HL-60/S4 treated with retinoic acid at 250 ng/mL for 4 days and 3 days (cell line): ENCODE results near the gene ATF3.
"Not testable (repeated sequence)": the region's sequence is repeated elsewhere in the genome, so short reads cannot be mapped to it uniquely, and the experiment has no call there.

ENCODE experiments used
- in situ Hi-C: fragments of 300-500 bp; cut with MboI; formaldehyde crosslinking; loops from 2 replicates; pipeline ENCODE4 v1.7.0; 2022; ENCODE audit warnings: low sequenced_read_pairs

ATF3 gene

GRCh38 chr1:212625781-212626450 lies 17.4 kb downstream of the ATF3 start:
- in situ Hi-C loops: no loop called here

DNA sequence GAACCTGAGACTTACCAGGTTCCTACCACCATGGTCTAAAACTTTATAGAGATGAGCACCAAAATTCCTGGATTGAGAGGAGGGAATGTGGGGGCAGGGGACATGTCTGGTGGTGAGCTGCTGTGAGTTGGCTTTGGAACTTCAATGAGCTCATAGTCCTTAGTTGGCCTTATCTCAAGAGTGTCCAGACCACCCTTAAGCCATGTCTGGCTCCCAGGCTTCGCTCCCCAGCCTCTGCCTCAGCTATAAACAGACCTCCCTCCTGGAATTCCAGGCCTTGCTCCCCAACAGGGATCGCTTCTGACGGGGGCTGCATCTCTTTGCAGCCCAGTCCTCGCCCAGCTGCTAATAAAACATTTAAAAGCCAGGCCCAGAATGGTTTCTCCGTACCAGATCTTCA lies 19.5 kb downstream of the ATF3 start:
- in situ Hi-C loops: no loop called here

DNA sequence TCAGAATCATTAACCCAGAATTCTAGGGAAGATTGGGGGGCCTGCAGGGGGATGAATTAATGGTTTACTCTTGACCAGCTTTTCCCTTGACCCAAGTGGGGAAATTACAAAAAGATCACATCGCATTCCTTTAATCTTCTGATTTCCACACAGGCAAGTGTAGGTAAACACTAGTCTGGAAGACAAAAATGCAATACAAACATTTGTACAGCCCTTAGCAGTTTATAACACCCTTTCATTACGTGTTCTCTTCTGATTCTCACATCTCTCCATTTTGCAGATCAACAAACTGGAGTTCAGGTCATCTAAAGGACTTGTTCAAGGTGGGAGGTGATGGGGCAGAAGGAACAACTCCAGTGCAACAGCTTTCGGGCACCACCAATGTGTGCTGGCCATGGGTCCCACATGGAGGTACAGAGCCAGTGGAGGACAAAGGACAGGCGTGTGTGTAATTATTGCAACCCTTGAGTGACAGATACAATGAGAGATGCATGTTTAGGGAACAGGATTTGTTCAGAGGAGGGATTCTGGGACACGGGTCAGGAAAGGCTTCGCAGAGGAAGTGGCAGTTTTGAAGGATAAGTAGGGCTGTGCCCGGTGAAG lies 20.4 kb downstream of the ATF3 start:
- in situ Hi-C loops: no loop called here

GRCh38 chr1:212629450-212630157 lies 21.0 kb downstream of the ATF3 start:
- in situ Hi-C loops: no loop called here

GRCh38 chr1:212630158-212630900 lies 21.8 kb downstream of the ATF3 start:
- in situ Hi-C loops: no loop called here

DNA sequence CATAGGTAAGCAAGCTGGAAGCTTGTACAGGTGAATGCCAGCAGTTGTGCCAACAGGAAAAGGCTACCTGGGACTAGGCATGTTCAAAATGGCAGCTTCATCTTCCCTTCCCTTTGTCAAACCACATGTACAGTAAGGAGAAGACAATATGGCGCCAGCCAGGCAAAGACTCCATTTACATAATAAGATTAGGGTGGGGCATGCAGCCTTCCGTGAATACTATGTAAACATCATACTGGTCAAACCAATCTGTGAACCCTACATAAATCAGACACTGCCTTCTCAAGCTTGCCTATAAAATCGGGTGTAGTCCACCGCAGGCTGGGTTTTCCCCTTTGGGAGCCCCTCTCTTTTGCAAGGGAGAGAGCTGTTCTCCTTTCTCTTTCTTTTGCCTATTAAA lies 24.6 kb downstream of the ATF3 start:
- in situ Hi-C loops: no loop called here

- in situ Hi-C loops: no loop called here
Observed at GRCh38 chr1:212634252-212634651, 25.7 kb downstream of the ATF3 start.

GRCh38 chr1:212635141-212635631 lies 26.6 kb downstream of the ATF3 start:
- in situ Hi-C loops: no loop called here

- in situ Hi-C loops: no loop called here
Observed at GRCh38 chr1:212637902-212638301, 29.3 kb downstream of the ATF3 start.

GRCh38 chr1:212638492-212639151 lies 30.1 kb downstream of the ATF3 start:
- in situ Hi-C loops: no loop called here

DNA sequence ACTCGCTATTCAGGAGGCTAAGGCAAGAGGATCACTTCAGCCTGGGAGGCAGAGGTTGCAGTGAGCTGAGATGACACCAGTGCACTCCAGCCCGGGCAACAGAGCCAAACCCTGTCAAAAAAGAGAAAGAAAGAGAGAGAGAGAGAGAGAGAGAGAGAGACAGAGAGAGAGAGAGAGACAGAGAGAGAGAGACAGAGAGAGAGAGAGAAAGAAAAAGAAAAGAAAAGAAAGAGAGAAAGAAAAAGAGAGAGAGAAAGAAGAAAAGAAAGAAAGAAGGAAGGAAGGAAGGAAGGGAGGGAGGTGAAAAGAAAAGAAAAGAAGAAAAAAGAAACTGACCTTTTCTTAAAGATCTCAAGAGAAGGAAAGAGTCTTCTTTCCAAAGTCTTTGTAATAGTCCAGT lies 31.0 kb downstream of the ATF3 start:
- in situ Hi-C loops: not testable (repeated sequence)

DNA sequence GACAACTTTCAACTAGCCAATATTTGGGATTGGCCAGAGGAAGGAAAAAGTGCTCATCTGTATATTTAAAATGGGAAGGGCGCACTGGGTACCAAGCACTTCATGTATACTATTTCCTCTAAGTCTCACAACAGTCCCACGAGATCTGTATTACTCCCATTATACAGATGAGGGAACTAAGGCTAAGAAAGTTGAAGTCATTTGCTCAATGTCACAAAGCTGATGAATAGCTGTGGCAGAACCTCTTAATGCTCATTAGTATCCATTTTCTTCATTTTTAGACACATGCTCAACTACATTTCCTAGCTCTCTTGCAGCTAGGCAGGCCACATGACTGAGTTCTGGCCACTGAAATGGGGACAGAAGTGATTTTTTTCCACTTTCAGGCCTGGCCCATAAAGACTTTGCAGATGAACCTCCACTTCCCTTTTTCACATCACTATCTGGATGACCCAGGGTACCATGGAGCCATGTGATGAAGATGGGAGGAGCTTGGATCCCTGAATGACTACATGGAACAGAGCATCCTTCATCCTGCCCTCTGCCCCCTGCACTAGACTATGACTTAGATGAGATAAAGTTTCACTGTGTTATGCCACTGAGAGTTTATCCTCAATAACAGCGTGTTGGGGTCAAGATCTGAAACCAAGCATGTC lies 31.8 kb downstream of the ATF3 start:
- in situ Hi-C loops: no loop called here

DNA sequence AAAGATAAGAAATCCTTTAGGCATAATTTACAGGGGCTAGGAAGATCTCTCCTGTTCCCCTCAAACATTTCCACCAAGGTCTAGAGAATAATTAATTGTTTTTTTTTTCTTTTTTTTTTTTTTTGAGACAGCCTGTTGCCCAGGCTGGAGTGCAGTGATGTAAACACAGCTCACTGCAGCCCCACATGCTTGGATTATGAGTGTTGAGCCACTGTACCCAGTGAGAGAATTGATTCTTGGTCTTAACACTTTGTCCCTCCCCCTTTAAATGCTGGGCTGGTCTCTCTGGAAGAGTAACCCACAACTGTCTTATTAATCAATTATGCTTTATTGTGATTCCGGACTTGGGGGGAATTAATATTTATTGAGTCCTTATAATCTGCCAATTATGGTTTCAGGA lies 33.4 kb downstream of the ATF3 start:
- in situ Hi-C loops: no loop called here

DNA sequence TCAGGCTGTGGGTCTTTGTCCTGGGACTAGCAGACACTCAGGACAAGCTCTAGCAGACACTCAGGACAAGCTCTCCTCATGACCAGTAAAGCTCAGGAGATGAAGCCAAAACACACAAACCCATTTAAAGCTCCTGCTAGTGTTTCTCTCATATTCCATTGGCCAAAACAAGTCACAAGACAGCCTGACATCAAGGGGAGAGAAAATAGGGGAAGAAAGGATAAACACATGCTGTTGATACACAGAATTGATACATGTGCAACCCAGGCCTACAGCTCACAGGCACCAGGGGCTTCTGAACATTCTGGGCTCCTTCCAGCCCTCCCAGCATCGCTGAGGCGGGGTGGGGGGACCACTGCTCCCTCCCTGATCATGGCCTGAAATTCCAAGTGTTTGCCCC lies 35.3 kb downstream of the ATF3 start:
- in situ Hi-C loops: no loop called here

GRCh38 chr1:212644866-212645545 lies 36.4 kb downstream of the ATF3 start:
- in situ Hi-C loops: no loop called here

- in situ Hi-C loops: no loop called here
Observed at GRCh38 chr1:212645546-212646543, 37.3 kb downstream of the ATF3 start.

- in situ Hi-C loops: no loop called here
Observed at GRCh38 chr1:212646588-212646987, 38.0 kb downstream of the ATF3 start.

GRCh38 chr1:212647004-212647403 lies 38.4 kb downstream of the ATF3 start:
- in situ Hi-C loops: no loop called here

GRCh38 chr1:212648431-212648830 lies 39.9 kb downstream of the ATF3 start:
- in situ Hi-C loops: no loop called here
